WERI-Rb-1 (cell line): ENCODE measurements around the gene IL22.

ENCODE experiments used
- DNase-seq: peaks from one replicate; pipeline ENCODE4 v3.0.0-alpha.2; 2020
- H3K27ac ChIP-seq: fragments of 250-450 bp; sonication (Bioruptor Pico); 2 replicates; pipeline ENCODE4 v1.5.1; 2020; ENCODE audit warnings: mild to moderate bottlenecking, moderate library complexity
- H3K27me3 ChIP-seq: fragments of 250-450 bp; sonication (Bioruptor Pico); 2 replicates; pipeline ENCODE4 v1.5.1; 2021; ENCODE audit warnings: mild to moderate bottlenecking, low read depth, moderate library complexity; ENCODE audit not compliant: insufficient read depth, severe bottlenecking
- H3K36me3 ChIP-seq: fragments of 250-450 bp; sonication (Bioruptor Pico); 2 replicates; pipeline ENCODE4 v1.5.1; 2020; ENCODE audit warnings: mild to moderate bottlenecking, moderate library complexity
- H3K4me3 ChIP-seq: 2 replicates; pipeline ENCODE4 v1.5.1; 2011; ENCODE audit warnings: low read depth, mild to moderate bottlenecking, control low read depth, low read length
- H3K9me3 ChIP-seq: fragments of 250-450 bp; sonication (Bioruptor Pico); 2 replicates; pipeline ENCODE4 v1.5.1; 2021; ENCODE audit warnings: mild to moderate bottlenecking, moderate library complexity; ENCODE audit not compliant: severe bottlenecking
- TF ChIP-seq, protein P1 (sequence below): IDR thresholded peaks from 2 replicates; pipeline ENCODE4 v1.5.1; 2011; ENCODE audit warnings: low read depth, mild to moderate bottlenecking, control low read depth, inconsistent platforms, low read length

The IL22 gene

DNA sequence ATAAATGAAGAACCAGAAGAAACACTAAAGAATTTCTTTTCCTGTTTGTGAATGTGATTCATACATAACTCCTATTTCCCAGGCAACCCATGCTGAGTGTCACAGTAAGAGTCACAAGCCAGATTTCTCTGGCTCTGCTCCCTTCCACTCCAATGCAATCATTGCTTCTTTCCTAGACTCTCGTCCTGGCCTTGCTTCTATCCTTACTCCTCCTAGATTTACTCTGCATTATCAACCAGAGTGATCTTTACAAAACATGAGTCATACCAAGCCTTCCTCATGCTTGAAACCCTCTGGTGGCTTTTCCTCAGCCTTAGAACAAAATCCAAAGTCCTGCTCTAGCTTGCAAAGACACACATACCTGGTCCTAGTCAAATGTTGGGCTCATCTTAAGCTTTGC, 13.3 kb downstream of the IL22 start:
- no peak overlapping the region for H3K27ac ChIP-seq
- no peak for DNase-seq
- H3K36me3 ChIP-seq, result no peaks in the 10 kb centered on the region
- TF ChIP-seq, protein P1, sequence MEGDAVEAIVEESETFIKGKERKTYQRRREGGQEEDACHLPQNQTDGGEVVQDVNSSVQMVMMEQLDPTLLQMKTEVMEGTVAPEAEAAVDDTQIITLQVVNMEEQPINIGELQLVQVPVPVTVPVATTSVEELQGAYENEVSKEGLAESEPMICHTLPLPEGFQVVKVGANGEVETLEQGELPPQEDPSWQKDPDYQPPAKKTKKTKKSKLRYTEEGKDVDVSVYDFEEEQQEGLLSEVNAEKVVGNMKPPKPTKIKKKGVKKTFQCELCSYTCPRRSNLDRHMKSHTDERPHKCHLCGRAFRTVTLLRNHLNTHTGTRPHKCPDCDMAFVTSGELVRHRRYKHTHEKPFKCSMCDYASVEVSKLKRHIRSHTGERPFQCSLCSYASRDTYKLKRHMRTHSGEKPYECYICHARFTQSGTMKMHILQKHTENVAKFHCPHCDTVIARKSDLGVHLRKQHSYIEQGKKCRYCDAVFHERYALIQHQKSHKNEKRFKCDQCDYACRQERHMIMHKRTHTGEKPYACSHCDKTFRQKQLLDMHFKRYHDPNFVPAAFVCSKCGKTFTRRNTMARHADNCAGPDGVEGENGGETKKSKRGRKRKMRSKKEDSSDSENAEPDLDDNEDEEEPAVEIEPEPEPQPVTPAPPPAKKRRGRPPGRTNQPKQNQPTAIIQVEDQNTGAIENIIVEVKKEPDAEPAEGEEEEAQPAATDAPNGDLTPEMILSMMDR, result no peak
- H3K27me3 ChIP-seq, result no peaks in the 10 kb centered on the region
- H3K9me3 ChIP-seq, result no peaks in the 10 kb centered on the region
- no peak overlapping the region for H3K4me3 ChIP-seq

DNA sequence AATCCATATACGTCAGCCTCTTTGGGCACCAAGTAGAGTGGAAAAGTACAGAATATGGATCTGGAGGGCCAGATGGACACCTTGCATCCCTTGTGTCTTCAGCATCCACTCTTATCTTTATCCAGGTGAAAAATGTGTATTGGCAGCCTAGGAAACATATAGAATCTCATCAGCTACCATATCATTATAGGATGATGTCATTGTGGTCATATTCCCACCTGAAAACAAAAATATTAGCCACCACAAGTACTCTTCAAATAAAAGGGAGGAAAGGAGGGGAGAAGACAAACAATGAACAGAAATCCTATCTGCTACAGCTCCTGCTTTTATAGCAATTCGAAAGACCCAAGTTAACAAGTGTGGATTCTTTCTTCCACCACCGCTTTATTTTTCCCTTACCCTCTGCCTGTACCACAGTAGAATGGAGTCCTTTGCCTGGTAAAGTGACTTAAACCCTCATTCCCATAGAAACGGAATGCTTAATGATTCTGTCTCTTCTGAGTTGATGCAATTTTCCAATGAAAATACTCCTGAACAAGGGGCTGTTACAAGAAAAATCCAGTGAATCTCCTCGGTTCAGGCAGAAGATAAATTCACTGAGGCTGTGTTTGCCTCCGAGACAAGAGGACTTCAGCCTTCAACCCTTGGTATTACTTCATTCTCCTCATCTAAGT, 14.0 kb downstream of the IL22 start:
- H3K9me3 ChIP-seq, result no peaks in the 10 kb centered on the region

DNA sequence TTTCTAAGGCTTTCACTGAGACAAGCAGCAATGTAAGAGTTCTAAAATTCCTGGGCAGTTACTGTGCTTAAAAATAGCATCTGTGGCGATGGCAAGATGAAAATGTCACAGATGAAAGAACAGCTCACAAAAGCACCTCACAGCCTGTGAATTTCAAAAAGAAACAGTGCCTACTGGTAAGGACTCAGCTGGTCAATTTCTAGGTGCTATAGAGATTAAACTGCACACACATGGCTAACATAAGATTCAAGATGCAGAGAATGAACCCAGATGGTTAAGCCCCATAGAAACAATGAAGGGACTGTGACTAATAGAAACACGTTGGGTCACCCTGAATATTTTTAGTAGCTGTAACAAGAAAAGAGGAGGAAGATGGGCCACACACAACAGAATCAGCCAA, 15.8 kb downstream of the IL22 start:
- Histone ChIP-seq H3K4me3 (no peak overlapping the region), H3K9me3 (no peaks in the 10 kb centered on the region), H3K36me3 (no peaks in the 10 kb centered on the region), H3K27ac (no peak overlapping the region), H3K27me3 (no peaks in the 10 kb centered on the region)
- DNase-seq, result no peak
- TF ChIP-seq, protein P1, result no peak

More for the DNA sequence above, 14.0 kb downstream of the IL22 start:
- H3K27me3 ChIP-seq, result no peaks in the 10 kb centered on the region
- DNase-seq, result no peak
- no peaks in the 10 kb centered on the region for H3K36me3 ChIP-seq
- no peak overlapping the region for H3K4me3 ChIP-seq
- no peak overlapping the region for H3K27ac ChIP-seq
- TF ChIP-seq, protein P1, result no peak

DNA sequence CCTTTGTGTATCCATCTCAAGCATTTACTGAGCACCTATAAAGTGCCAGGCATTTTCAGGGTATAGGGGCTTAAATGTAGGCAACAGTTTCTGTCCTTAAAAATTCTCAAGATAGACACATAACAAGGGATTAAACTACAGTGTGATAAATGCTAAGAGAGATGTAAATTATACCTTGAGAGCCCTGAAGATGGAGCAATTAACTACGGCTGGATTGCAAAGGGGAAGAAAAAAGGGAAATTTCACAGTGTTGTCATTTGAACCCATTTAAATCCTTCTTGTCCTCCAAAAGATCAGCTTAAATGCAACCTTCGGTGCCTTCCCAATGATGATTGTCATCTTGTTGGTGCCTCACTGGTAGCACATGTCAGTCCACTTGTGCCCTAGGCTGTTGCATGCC, 16.3 kb downstream of the IL22 start:
- Histone ChIP-seq H3K36me3 (no peaks in the 10 kb centered on the region), H3K9me3 (no peaks in the 10 kb centered on the region), H3K27me3 (no peaks in the 10 kb centered on the region), H3K27ac (no peak overlapping the region), H3K4me3 (no peak overlapping the region)
- no peak for DNase-seq
- TF ChIP-seq, protein P1, result no peak

DNA sequence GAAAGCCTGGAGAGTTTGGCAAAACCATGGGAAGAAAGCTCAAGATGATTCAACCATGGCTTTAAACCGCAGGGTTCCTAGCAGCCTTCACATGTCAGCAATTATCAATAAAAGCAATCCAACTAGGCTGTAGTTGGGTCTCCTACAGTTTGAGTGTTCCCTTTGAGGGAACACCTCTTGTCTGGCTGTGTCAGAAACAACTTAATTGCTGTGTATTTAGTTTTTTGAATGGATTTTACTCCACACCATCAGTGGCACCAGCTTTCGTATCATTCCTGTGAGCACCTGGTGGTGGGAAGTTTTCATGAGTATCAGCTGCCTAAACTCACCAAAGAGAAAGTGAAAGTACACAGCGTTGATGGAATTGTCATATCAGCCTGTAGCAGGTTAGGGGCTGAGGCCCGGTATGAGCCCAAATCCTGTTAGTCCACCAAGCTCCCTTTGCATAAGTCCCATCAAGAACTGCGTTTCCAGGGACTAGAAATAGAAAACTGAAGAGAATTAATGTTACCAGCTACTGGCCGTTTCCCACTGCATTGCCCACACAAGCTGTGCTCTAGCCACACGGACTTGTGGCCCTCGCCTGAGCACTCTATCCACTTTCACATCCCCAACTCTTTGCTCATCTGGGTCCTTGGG, 16.9 kb downstream of the IL22 start:
- H3K4me3 ChIP-seq, result no peak overlapping the region
- DNase-seq, result no peak
- no peaks in the 10 kb centered on the region for H3K36me3 ChIP-seq
- TF ChIP-seq, protein P1, result no peak
- H3K27me3 ChIP-seq, result no peaks in the 10 kb centered on the region
- no peaks in the 10 kb centered on the region for H3K9me3 ChIP-seq
- H3K27ac ChIP-seq, result no peak overlapping the region

DNA sequence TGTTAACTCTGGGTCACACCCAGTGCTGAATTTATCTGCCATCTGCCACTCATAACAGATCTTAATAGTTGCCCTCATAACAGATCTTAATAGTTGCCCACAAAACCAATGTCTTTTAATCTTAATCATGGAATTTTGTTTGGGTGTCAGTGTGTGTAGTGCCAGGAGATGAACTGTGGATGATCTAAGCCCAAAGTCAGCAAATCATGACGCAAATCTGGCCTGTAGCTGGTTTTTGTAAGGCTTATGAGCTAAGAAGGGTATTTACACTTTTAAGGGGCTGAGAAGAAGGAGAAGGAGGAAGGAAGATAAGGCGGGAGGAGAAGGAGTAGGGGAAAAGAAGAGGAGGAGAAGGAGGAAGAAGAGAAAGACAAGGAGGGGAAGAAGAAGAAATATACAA, 17.8 kb downstream of the IL22 start:
- Histone ChIP-seq H3K36me3 (no peaks in the 10 kb centered on the region), H3K4me3 (no peak overlapping the region), H3K27ac (no peak overlapping the region), H3K27me3 (no peaks in the 10 kb centered on the region), H3K9me3 (no peaks in the 10 kb centered on the region)
- no peak for DNase-seq
- TF ChIP-seq, protein P1, result no peak
